H9 (cell line): ENCODE results near the gene PPP1R17. TPM values are rescaled to one million over a fixed set of nuclear protein-coding genes. Genes with fewer than 3 reads are reported as not detected.

Experiments
- DNase-seq: peaks from one replicate; pipeline ENCODE4 v3.0.0-alpha.2; 2017
- H2AFZ ChIP-seq: one replicate; pipeline ENCODE4 v1.6.1; 2013; ENCODE audit warnings: mild to moderate bottlenecking, low read length, control low read depth, moderate library complexity
- H2AK5ac ChIP-seq: 2 replicates; pipeline ENCODE4 v1.6.1; 2013; ENCODE audit warnings: low read length, control low read depth, mixed read lengths; ENCODE audit not compliant: insufficient read length
- H2BK120ac ChIP-seq: one replicate; pipeline ENCODE4 v1.6.1; 2013; ENCODE audit warnings: low read depth, mild to moderate bottlenecking, low read length, control low read depth, inconsistent platforms; ENCODE audit not compliant: poor library complexity, severe bottlenecking
- H2BK12ac ChIP-seq: 2 replicates; pipeline ENCODE4 v1.6.1; 2013; ENCODE audit warnings: low read length, control low read depth, mixed read lengths, low read depth; ENCODE audit not compliant: insufficient read length
- H2BK15ac ChIP-seq: 2 replicates; pipeline ENCODE4 v1.6.1; 2013; ENCODE audit warnings: low read depth, low read length, control low read depth
- H2BK20ac ChIP-seq: one replicate; pipeline ENCODE4 v1.6.1; 2013; ENCODE audit warnings: low read depth, mild to moderate bottlenecking, low read length, control low read depth, inconsistent platforms; ENCODE audit not compliant: poor library complexity, severe bottlenecking
- H2BK5ac ChIP-seq: 2 replicates; pipeline ENCODE4 v1.6.1; 2013; ENCODE audit warnings: low read length, control low read depth, mixed read lengths; ENCODE audit not compliant: insufficient read length
- H3K14ac ChIP-seq: 2 replicates; pipeline ENCODE4 v1.6.1; 2013; ENCODE audit warnings: low read length, control low read depth; ENCODE audit not compliant: insufficient read depth
- H3K18ac ChIP-seq: 2 replicates; pipeline ENCODE4 v1.6.1; 2013; ENCODE audit warnings: low read depth, mild to moderate bottlenecking, mixed read lengths, low read length, control low read depth; ENCODE audit not compliant: insufficient read length
- H3K23ac ChIP-seq: 2 replicates; pipeline ENCODE4 v1.6.1; 2013; ENCODE audit warnings: low read length, control low read depth, mixed read lengths, low read depth; ENCODE audit not compliant: insufficient read length
- H3K23me2 ChIP-seq: 2 replicates; pipeline ENCODE4 v1.6.1; 2013; ENCODE audit warnings: low read depth, mild to moderate bottlenecking, mixed read lengths, low read length, control low read depth; ENCODE audit not compliant: insufficient read length, poor library complexity, severe bottlenecking
- H3K27ac ChIP-seq: 2 replicates; pipeline ENCODE4 v1.5.1; 2013; ENCODE audit warnings: low read length, control low read depth, mixed read lengths, low read depth; ENCODE audit not compliant: insufficient read length
- H3K27me3 ChIP-seq: 2 replicates; pipeline ENCODE4 v1.6.1; 2013; ENCODE audit warnings: low read length, control low read depth, inconsistent platforms; ENCODE audit not compliant: insufficient read depth
- H3K4ac ChIP-seq: 2 replicates; pipeline ENCODE4 v1.6.1; 2013; ENCODE audit warnings: low read depth, mild to moderate bottlenecking, control low read depth, inconsistent platforms, low read length, moderate library complexity
- H3K4me1 ChIP-seq: 2 replicates; pipeline ENCODE4 v1.6.1; 2013; ENCODE audit warnings: low read length, control low read depth, inconsistent platforms; ENCODE audit not compliant: insufficient read depth
- H3K4me2 ChIP-seq: 2 replicates; pipeline ENCODE4 v1.6.1; 2013; ENCODE audit warnings: low read length, control low read depth, mixed read lengths; ENCODE audit not compliant: insufficient read length, insufficient read depth
- H3K56ac ChIP-seq: 2 replicates; pipeline ENCODE4 v1.6.1; 2013; ENCODE audit warnings: low read depth, mild to moderate bottlenecking, mixed read lengths, low read length, control low read depth; ENCODE audit not compliant: insufficient read length
- H3K79me1 ChIP-seq: 2 replicates; pipeline ENCODE4 v1.6.1; 2013; ENCODE audit warnings: low read depth, mild to moderate bottlenecking, moderate library complexity, low read length, control low read depth, inconsistent platforms; ENCODE audit not compliant: insufficient read depth, poor library complexity, severe bottlenecking
- H3K79me2 ChIP-seq: 2 replicates; pipeline ENCODE4 v1.6.1; 2013; ENCODE audit warnings: low read length, control low read depth, inconsistent platforms; ENCODE audit not compliant: insufficient read depth
- H3K9ac ChIP-seq: 2 replicates; pipeline ENCODE4 v1.6.1; 2013; ENCODE audit warnings: low read length, control low read depth, mixed read lengths; ENCODE audit not compliant: insufficient read length; ENCODE audit errors: extremely low read depth
- H3K9me3 ChIP-seq: one replicate; pipeline ENCODE4 v1.6.1; 2013; ENCODE audit warnings: low read depth, low read length, inconsistent platforms; ENCODE audit not compliant: control insufficient read depth
- H3T11ph ChIP-seq: one replicate; pipeline ENCODE4 v1.6.1; 2013; ENCODE audit warnings: mild to moderate bottlenecking, low read length, control low read depth, inconsistent platforms
- H4K20me1 ChIP-seq: one replicate; pipeline ENCODE4 v1.6.1; 2013; ENCODE audit not compliant: control insufficient read depth, insufficient read length, insufficient read depth
- H4K5ac ChIP-seq: 2 replicates; pipeline ENCODE4 v1.6.1; 2013; ENCODE audit warnings: low read depth, mild to moderate bottlenecking, mixed read lengths, low read length, control low read depth; ENCODE audit not compliant: insufficient read length
- H4K8ac ChIP-seq: replicated peaks from 2 replicates; pipeline ENCODE4 v1.6.1; 2013; ENCODE audit warnings: low read length, control low read depth, mixed read lengths, low read depth; ENCODE audit not compliant: insufficient read length
- H4K91ac ChIP-seq: 2 replicates; pipeline ENCODE4 v1.6.1; 2013; ENCODE audit warnings: low read depth, mild to moderate bottlenecking, moderate library complexity, mixed read lengths, low read length, control low read depth; ENCODE audit not compliant: insufficient read length
- H3K27ac Mint-ChIP-seq, 3 experiments: 2 replicates in 2 of 3; 3 replicates in 1 of 3; pipeline ENCODE4 v1.8.0; 2020 to 2021; ENCODE audit warnings: mixed read lengths in 3 of 3, mild to moderate bottlenecking in 1 of 3, moderate library complexity in 1 of 3
- H3K27me3 Mint-ChIP-seq: 2 replicates; pipeline ENCODE4 v1.8.0; 2021; ENCODE audit warnings: low read depth, mild to moderate bottlenecking, moderate library complexity, mixed read lengths
- H3K36me3 Mint-ChIP-seq, 3 experiments: 2 replicates in 2 of 3; 3 replicates in 1 of 3; pipeline ENCODE4 v1.8.0; 2020 to 2021; ENCODE audit warnings: low read depth in 3 of 3, mixed read lengths in 3 of 3; ENCODE audit not compliant: insufficient read depth in 1 of 3
- H3K4me1 Mint-ChIP-seq, 2 experiments: 2 replicates each; pipeline ENCODE4 v1.8.0; 2020; ENCODE audit warnings: mixed read lengths in 2 of 2
- H3K4me3 Mint-ChIP-seq, 2 experiments: 2 replicates in 1 of 2; 3 replicates in 1 of 2; pipeline ENCODE4 v1.8.0; 2020 to 2021; ENCODE audit warnings: mild to moderate bottlenecking in 2 of 2, mixed read lengths in 2 of 2, moderate library complexity in 1 of 2
- H3K9me3 Mint-ChIP-seq, 2 experiments: 2 replicates in 1 of 2; 3 replicates in 1 of 2; pipeline ENCODE4 v1.8.0; 2020; ENCODE audit warnings: mild to moderate bottlenecking in 2 of 2, mixed read lengths in 2 of 2, moderate library complexity in 1 of 2
- CTCF ChIP-seq: fragments of 200-600 bp; sonication (generic); conservative IDR thresholded peaks from 3 replicates; pipeline ENCODE4 v1.8.0; 2021; ENCODE audit warnings: antibody characterized with exemption, mild to moderate bottlenecking
- WGBS: extraction: QIAGEN DNeasy Blood & Tissue Kit; methylation state at CpG from one replicate; pipeline ENCODE4 v1.1.7; 2013; ENCODE audit warnings: missing lambda C conversion rate, low lambda C conversion rate, mixed read lengths; ENCODE audit not compliant: insufficient read length; ENCODE audit errors: extremely low coverage; 5-methylcytosine and 5-hydroxymethylcytosine counted together
- total RNA-seq: library from RNA; stranded (reverse); gene quantifications from 2 replicates; pipeline ENCODE4 v1.2.1, GENCODE V29; 2021

PPP1R17 gene
- total RNA-seq, 1 experiment from 2014 or later = 1.2 TPM

GRCh38 chr7:31640381-31640780 lies 46.6 kb upstream of the PPP1R17 start:
- Histone ChIP-seq H3K4me2 (no peak overlapping the region), H3K9me3 (no peaks in the 10 kb centered on the region), H4K5ac (no peak overlapping the region), H3K23me2 (no peaks in the 10 kb centered on the region), H3K79me1 (no peaks in the 10 kb centered on the region), H3K18ac (no peak overlapping the region), H2BK5ac (no peak overlapping the region), H3K27ac (no peak overlapping the region), H4K8ac (no peak overlapping the region), H3K56ac (no peak overlapping the region), H2BK15ac (no peak overlapping the region), H2BK12ac (no peak overlapping the region), H3K79me2 (no peaks in the 10 kb centered on the region), H3K14ac (no peak overlapping the region), H2AK5ac (no peak overlapping the region), H2BK120ac (no peak overlapping the region), H2AFZ (no peak overlapping the region), H3K4ac (no peak overlapping the region), H2BK20ac (no peak overlapping the region), H3K4me1 (no peaks in the 10 kb centered on the region), H3K9ac (no peak overlapping the region), H3K23ac (no peak overlapping the region), H4K91ac (no peak overlapping the region), H3T11ph (no peak overlapping the region), H4K20me1 (no peaks in the 10 kb centered on the region), H3K27me3 (no peaks in the 10 kb centered on the region)
- Mint-ChIP-seq H3K27me3 (peaks cover 2% of the 10 kb centered on the region), H3K4me1 (peaks cover 3 to 15% of the 10 kb centered on the region in 2 experiments; a peak in 2 of 4 replicates), H3K27ac (no peak overlapping the region), H3K4me3 (no peak overlapping the region), H3K36me3 (no peaks in the 10 kb centered on the region; a peak in 2 of 7 replicates), H3K9me3 (no peaks in the 10 kb centered on the region; a peak in 1 of 5 replicates)
- TF ChIP-seq CTCF = no peak
- no CpG with 5 or more reads among the region's 3 CpGs for WGBS
- DNase-seq = no peak
